Subcutaneous preadipocyte (primary cell): ENCODE measurements around the gene PPT2. TPM values are rescaled to one million over a fixed set of nuclear protein-coding genes. Genes with fewer than 3 reads are reported as not detected.

ENCODE experiments used
- small RNA-seq: library from RNA; depleted of rRNA; stranded (forward); fragments of <200 nt; gene quantifications from one replicate; pipeline ENCODE3, GENCODE V24; 2012
- total RNA-seq: library from RNA; depleted of rRNA; stranded (reverse); fragments of >200 nt; gene quantifications from 2 replicates; pipeline ENCODE4 v1.2.3, GENCODE V29; 2012

Gene PPT2
- 9.6 and 10.6 TPM in 2 replicates for total RNA-seq

GRCh38 chr6:32153564-32154513, at the start of gene PPT2:
Gene PPT2 (plus strand): TSS chr6:32154141. CDS start chr6:32154595, 454 bp downstream.

GRCh38 chr6:32109114-32109764, 44.7 kb upstream of the PPT2 start, which contains the start of gene TNXB:
Gene TNXB (minus strand): TSS chr6:32109338. CDS start chr6:32098198, 11,140 bp downstream.

GRCh38 chr6:32127717-32128592, 26.0 kb upstream of the PPT2 start, which contains the start of gene ATF6B:
Gene ATF6B (minus strand): TSS chr6:32128246. CDS start chr6:32128207, 39 bp downstream.

GRCh38 chr6:32151863-32152768, 1.8 kb upstream of the PPT2 start, which contains the start of gene PRRT1:
Gene PRRT1 (minus strand): TSS chr6:32151939. CDS start chr6:32151827, 112 bp downstream.

GRCh38 chr6:32164295-32164694, 10.4 kb downstream of the PPT2 start, which contains the start of gene EGFL8:
Gene EGFL8 (plus strand): TSS chr6:32164595. CDS start chr6:32166166, 1,571 bp downstream.

GRCh38 chr6:32175711-32176475, 22.0 kb downstream of the PPT2 start, which contains the start of gene AGPAT1:
Gene AGPAT1 (minus strand): TSS chr6:32176084. CDS start chr6:32171496, 4,588 bp downstream.

GRCh38 chr6:32177788-32178546, 24.0 kb downstream of the PPT2 start, which contains the start of gene RNF5:
Gene RNF5 (plus strand): TSS chr6:32178405. CDS start chr6:32178512, 107 bp downstream.

GRCh38 chr6:32184084-32184640, 30.2 kb downstream of the PPT2 start, which contains the start of gene AGER:
Gene AGER (minus strand): TSS chr6:32184253. CDS start chr6:32184222, 31 bp downstream.

GRCh38 chr6:32190054-32190851, 36.3 kb downstream of the PPT2 start, which contains the start of gene PBX2:
Gene PBX2 (minus strand): TSS chr6:32190202. CDS start chr6:32189915, 287 bp downstream.

GRCh38 chr6:32192608-32193039, 38.7 kb downstream of the PPT2 start, which contains the start of gene GPSM3:
Gene GPSM3 (minus strand): TSS chr6:32192643. CDS start chr6:32192513, 130 bp downstream.

Small RNAs within 50 kb of the gene (small RNA-seq; reads per million reads assigned to genes)
- gene AL662884.1 (not detected), gene MIR6833 (not detected)

Other genes with a start within 250 kb of the PPT2 start
- gene C2, start 226.4 kb upstream of the PPT2 start, total RNA-seq: 0.59 and 2.9 TPM in 2 replicates
- gene CFB, start 208.0 kb upstream of the PPT2 start, total RNA-seq: 6.3 and 10.7 TPM in 2 replicates
- gene NELFE, start 195.2 kb upstream of the PPT2 start, total RNA-seq: 97.9 and 114 TPM in 2 replicates
- 55.5 and 55.7 TPM in 2 replicates for gene SKIC2, start 195.0 kb upstream of the PPT2 start, total RNA-seq
- 13.5 and 15.1 TPM in 2 replicates for gene DXO, start 182.0 kb upstream of the PPT2 start, total RNA-seq
- 1.4 and 2.6 TPM in 2 replicates for gene C4A, start 172.1 kb upstream of the PPT2 start, total RNA-seq
- 1.4 and 1.5 TPM in 2 replicates for gene C4B, start 139.3 kb upstream of the PPT2 start, total RNA-seq
- gene CYP21A2, start 115.7 kb upstream of the PPT2 start, total RNA-seq: under 0.01 TPM in 1 of 2 replicates, not detected in the other
- 99.6 and 179 TPM in 2 replicates for gene TNXB, start 44.8 kb upstream of the PPT2 start, total RNA-seq
- 19.5 and 23.3 TPM in 2 replicates for gene ATF6B, start 25.9 kb upstream of the PPT2 start, total RNA-seq
- gene FKBPL, start 23.9 kb upstream of the PPT2 start, total RNA-seq: 6.6 and 7.3 TPM in 2 replicates
- gene PRRT1, start 2.2 kb upstream of the PPT2 start, total RNA-seq: under 0.01 and 0.20 TPM in 2 replicates
- 0.73 and 1.4 TPM in 2 replicates for gene EGFL8, start 10.5 kb downstream of the PPT2 start, total RNA-seq
- 26.5 and 29.1 TPM in 2 replicates for gene AGPAT1, start 21.9 kb downstream of the PPT2 start, total RNA-seq
- gene RNF5, start 24.3 kb downstream of the PPT2 start, total RNA-seq: 15.1 and 18.8 TPM in 2 replicates
- 0.20 and 1.1 TPM in 2 replicates for gene AGER, start 30.1 kb downstream of the PPT2 start, total RNA-seq
- gene PBX2, start 36.1 kb downstream of the PPT2 start, total RNA-seq: 21.3 and 28.7 TPM in 2 replicates
- 1.1 and 1.4 TPM in 2 replicates for gene GPSM3, start 38.5 kb downstream of the PPT2 start, total RNA-seq
- gene NOTCH4, start 69.9 kb downstream of the PPT2 start, total RNA-seq: 0.59 and 0.73 TPM in 2 replicates
- gene TSBP1, start 217.8 kb downstream of the PPT2 start, total RNA-seq: not detected in 2 replicates